Measurements from ENCODE around the gene TBL1XR1. TPM values are rescaled to one million over a fixed set of nuclear protein-coding genes. Genes with fewer than 3 reads are reported as not detected.

The TBL1XR1 gene
- total RNA-seq = 10 to 100 TPM; 54.0 to 70.6 TPM

GRCh38 chr3:177197041-177197726, at the start of gene TBL1XR1:
TBL1XR1 (minus strand) TSS chr3:177197482; CDS start chr3:177064977, 132,505 bp downstream.

Small RNAs within 50 kb of the gene (small RNA-seq; reads per million reads assigned to genes)
- 0 reads per million in 2 donors for gene RF00019
- 0 reads per million in 2 donors for gene RNU6-681P
